NCI-H2227 (cell line): ENCODE data around the gene GALNT2.

Experiments
- DNase-seq: peaks from one replicate; lab custom pipeline; 2025; ENCODE audit not compliant: unreplicated experiment; lab: John Stamatoyannopoulos, UW

Gene GALNT2

GRCh38 chr1:230070321-230071208 is 3.5 kb downstream of the GALNT2 start:
- no peak for DNase-seq

- no peak for DNase-seq
These were observed 4.3 kb downstream of the GALNT2 start for GRCh38 chr1:230071316-230071715.

- no peak for DNase-seq
These were observed 5.3 kb downstream of the GALNT2 start for GRCh38 chr1:230072296-230072695.

- DNase-seq, result no peak
These were observed 5.8 kb downstream of the GALNT2 start for GRCh38 chr1:230072866-230073265.

GRCh38 chr1:230073371-230074035 is 6.5 kb downstream of the GALNT2 start:
- no peak for DNase-seq

GRCh38 chr1:230074270-230074669 is 7.2 kb downstream of the GALNT2 start:
- no peak for DNase-seq

GRCh38 chr1:230074762-230075161 is 7.7 kb downstream of the GALNT2 start:
- no peak for DNase-seq

GRCh38 chr1:230076121-230076520 is 9.1 kb downstream of the GALNT2 start:
- DNase-seq, result no peak

GRCh38 chr1:230077011-230077410 is 10.0 kb downstream of the GALNT2 start:
- no peak for DNase-seq

- no peak for DNase-seq
These were observed 10.6 kb downstream of the GALNT2 start for GRCh38 chr1:230077436-230078213.

GRCh38 chr1:230079199-230080024 is 12.4 kb downstream of the GALNT2 start:
- DNase-seq, result no peak

- DNase-seq, result no peak
These were observed 13.8 kb downstream of the GALNT2 start for GRCh38 chr1:230080822-230081221.

GRCh38 chr1:230081751-230082150 is 14.7 kb downstream of the GALNT2 start:
- no peak for DNase-seq

GRCh38 chr1:230082211-230082610 is 15.2 kb downstream of the GALNT2 start:
- no peak for DNase-seq

- DNase-seq, result no peak
These were observed 16.0 kb downstream of the GALNT2 start for GRCh38 chr1:230083053-230083452.

- no peak for DNase-seq
These were observed 16.8 kb downstream of the GALNT2 start for GRCh38 chr1:230083746-230084407.

- DNase-seq, result no peak
These were observed 17.6 kb downstream of the GALNT2 start for GRCh38 chr1:230084408-230085177.

GRCh38 chr1:230085178-230085515 is 18.1 kb downstream of the GALNT2 start:
- no peak for DNase-seq

- no peak for DNase-seq
These were observed 19.1 kb downstream of the GALNT2 start for GRCh38 chr1:230086151-230086550.
